Ascending aorta (tissue), 2 donors: Measurements from ENCODE around the gene NDEL1. TPM values are rescaled to one million over a fixed set of nuclear protein-coding genes. Genes with fewer than 3 reads are reported as not detected.
A peak's percentile ranks its signal among the peaks of the same experiment; 100 is the strongest.

Experiments
- DNase-seq, 2 donors: peaks; one replicate each; pipeline ENCODE4 v3.0.0-alpha.2; 2019; ENCODE audit warnings: low spot score in 2 of 2
- H3K27ac ChIP-seq, 2 donors: fragments of 200-600 bp; sonication (generic); one replicate each; pipeline ENCODE4 v1.5.1; 2016 to 2017; ENCODE audit warnings: mild to moderate bottlenecking in 1 of 2
- H3K27me3 ChIP-seq: fragments of 200-600 bp; sonication (generic); one replicate; pipeline ENCODE4 v1.5.1; 2017
- H3K36me3 ChIP-seq, 2 donors: fragments of 200-600 bp; sonication (generic); one replicate each; pipeline ENCODE4 v1.5.1; 2016
- H3K4me1 ChIP-seq, 2 donors: fragments of 200-600 bp; sonication (generic); one replicate each; pipeline ENCODE4 v1.5.1; 2016 to 2017; ENCODE audit warnings: mild to moderate bottlenecking in 1 of 2
- H3K4me3 ChIP-seq, 2 donors: fragments of 200-600 bp; sonication (generic); one replicate each; pipeline ENCODE4 v1.5.1; 2016 to 2017; ENCODE audit warnings: mild to moderate bottlenecking in 1 of 2
- H3K9me3 ChIP-seq, 2 donors: fragments of 200-600 bp; sonication (generic); one replicate each; pipeline ENCODE4 v1.5.1; 2016
- intact Hi-C: fragments of 100-400 bp; cut with DNase I; formaldehyde crosslinking; loops from one replicate; pipeline ENCODE4 v1.15.1; 2023
- total RNA-seq: library from RNA; depleted of rRNA; stranded (reverse); fragments of >200 nt; gene quantifications from one replicate; pipeline ENCODE4 v1.1.0, GENCODE V29; 2016
- TF ChIP-seq, protein P1 (sequence below), 3 experiments: fragments of 200-600 bp in 2 of 3; fragments of 450-650 bp in 1 of 3; sonication (generic) in 2 of 3; IDR thresholded peaks; one replicate each; pipeline ENCODE4 v1.5.1; 2016 to 2019; ENCODE audit warnings: antibody characterized with exemption in 3 of 3, mild to moderate bottlenecking in 1 of 3, moderate library complexity in 1 of 3

NDEL1 gene
- total RNA-seq, 1 donor from 2014 or later, result 103 TPM

DNA sequence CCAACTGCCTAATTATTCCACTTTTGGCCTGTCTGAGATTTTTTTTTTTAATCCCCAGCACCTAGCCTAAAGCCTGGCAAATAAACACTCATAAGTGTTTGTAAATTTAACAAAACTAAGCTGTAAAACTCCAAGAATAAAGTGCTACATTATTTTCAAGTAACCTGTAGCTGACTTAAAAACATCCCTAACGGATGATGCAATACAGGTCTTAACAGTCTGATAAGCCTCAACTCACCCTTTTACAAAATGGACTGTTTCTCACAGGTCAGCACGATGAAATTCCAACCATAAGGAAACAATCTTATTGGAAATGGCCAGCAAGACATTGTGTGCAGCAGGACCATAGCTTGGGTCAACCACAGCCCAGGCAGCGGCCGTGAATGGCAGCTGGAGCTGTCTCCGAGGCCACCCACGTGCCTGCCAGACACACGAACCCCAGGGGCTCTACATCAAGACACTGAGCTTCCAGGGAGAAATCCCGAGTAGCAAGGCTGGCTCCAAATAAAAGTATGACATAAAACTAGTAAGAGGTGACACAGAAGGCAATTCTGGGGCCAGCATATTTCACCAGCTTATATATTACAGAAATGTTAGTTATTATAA lies 58.9 kb downstream of the NDEL1 start:
- H3K27me3 ChIP-seq, result no peaks in the 10 kb centered on the region
- peak overlapping the region; percentile 29 to 41 for H3K27ac ChIP-seq
- intact Hi-C loops, result no loop called here
- H3K4me1 ChIP-seq, result no peaks in the 10 kb centered on the region
- no peaks in the 10 kb centered on the region for H3K9me3 ChIP-seq
- peak in 1 of 2 donors; percentile 54 for DNase-seq
- H3K36me3 ChIP-seq, result peaks cover 95 to 100% of the 10 kb centered on the region in 2 donors
- no peak overlapping the region for H3K4me3 ChIP-seq
- TF ChIP-seq, protein P1, sequence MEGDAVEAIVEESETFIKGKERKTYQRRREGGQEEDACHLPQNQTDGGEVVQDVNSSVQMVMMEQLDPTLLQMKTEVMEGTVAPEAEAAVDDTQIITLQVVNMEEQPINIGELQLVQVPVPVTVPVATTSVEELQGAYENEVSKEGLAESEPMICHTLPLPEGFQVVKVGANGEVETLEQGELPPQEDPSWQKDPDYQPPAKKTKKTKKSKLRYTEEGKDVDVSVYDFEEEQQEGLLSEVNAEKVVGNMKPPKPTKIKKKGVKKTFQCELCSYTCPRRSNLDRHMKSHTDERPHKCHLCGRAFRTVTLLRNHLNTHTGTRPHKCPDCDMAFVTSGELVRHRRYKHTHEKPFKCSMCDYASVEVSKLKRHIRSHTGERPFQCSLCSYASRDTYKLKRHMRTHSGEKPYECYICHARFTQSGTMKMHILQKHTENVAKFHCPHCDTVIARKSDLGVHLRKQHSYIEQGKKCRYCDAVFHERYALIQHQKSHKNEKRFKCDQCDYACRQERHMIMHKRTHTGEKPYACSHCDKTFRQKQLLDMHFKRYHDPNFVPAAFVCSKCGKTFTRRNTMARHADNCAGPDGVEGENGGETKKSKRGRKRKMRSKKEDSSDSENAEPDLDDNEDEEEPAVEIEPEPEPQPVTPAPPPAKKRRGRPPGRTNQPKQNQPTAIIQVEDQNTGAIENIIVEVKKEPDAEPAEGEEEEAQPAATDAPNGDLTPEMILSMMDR (IDR thresholded peaks at IDR 0.05), result no peak

DNA sequence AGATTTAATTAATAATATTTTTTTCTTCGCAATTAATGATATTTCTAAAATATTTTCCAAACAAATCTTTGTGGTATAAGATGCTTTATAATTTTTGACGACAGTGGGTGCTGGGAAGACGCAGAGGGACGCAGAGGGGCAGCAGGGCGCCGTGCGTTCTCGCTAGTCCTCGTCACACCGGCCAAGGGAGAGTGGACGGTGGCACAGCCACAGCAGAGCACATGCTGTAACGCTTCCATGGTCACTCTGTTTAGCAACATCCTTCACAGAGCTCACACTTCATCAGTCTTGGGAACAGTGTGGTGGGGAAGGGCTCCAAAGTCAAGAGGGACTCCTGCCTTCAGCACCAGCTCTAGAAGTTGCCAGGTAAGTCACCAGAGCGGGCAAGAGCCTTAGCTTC lies 60.4 kb downstream of the NDEL1 start:
- Histone ChIP-seq H3K27ac (peak overlapping the region in 1 of 2 donors; percentile 3), H3K4me3 (no peak overlapping the region), H3K4me1 (no peaks in the 10 kb centered on the region), H3K9me3 (no peaks in the 10 kb centered on the region), H3K36me3 (peaks cover 96 to 100% of the 10 kb centered on the region in 2 donors), H3K27me3 (no peaks in the 10 kb centered on the region)
- TF ChIP-seq, protein P1 (IDR thresholded peaks at IDR 0.05), result no peak
- peak in 1 of 2 donors; percentile 34 for DNase-seq
- intact Hi-C loops, result no loop called here

DNA sequence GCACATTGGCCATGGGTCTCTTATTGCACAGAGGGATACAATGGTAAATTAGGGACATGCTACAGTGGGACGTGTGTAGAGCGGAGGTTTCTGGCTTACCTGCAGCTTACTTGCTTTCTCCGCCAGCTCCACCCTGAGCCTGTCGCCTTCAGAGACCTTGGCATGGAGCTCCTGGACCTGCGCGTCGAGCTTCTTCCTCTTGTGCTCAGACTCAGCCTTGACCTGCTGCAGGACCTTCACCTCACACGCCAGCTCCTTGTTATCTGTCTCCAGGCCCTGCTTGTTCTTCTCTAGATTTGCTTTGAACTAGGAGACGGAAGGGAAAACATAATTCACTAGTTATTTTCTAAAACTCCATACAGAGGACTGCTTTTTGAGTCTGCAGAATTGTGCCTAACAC lies 63.5 kb downstream of the NDEL1 start:
- H3K4me1 ChIP-seq, result peaks cover 0 to 5% of the 10 kb centered on the region in 2 donors
- no peak overlapping the region for H3K27ac ChIP-seq
- H3K27me3 ChIP-seq, result no peaks in the 10 kb centered on the region
- peaks cover 71 to 96% of the 10 kb centered on the region in 2 donors for H3K36me3 ChIP-seq
- H3K4me3 ChIP-seq, result no peak overlapping the region
- DNase-seq, result peak in 1 of 2 donors; percentile 47
- TF ChIP-seq, protein P1 (IDR thresholded peaks at IDR 0.05), result no peak
- no peaks in the 10 kb centered on the region for H3K9me3 ChIP-seq
- intact Hi-C loops, result no loop called here

DNA sequence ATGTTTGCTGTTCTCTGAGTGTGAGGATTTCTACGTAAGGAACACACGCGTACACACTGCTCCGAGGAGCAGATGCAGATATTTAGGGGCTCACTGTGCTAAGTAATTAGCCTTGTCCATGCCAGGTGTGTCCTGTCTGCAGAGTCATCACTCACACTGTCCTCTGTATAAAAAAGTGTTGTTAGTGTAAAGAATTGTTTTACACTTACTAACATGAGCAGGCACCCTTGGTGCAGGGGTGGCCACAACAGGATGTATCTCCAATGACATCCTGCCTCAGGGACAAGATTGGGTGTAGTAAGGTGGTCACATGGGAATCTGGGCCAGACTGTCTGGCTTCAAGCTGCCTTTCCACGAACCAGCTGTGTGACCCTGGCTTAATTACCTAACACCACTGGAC lies 63.9 kb downstream of the NDEL1 start:
- H3K9me3 ChIP-seq, result no peaks in the 10 kb centered on the region
- intact Hi-C loops, result loop anchor here (5.0 kb wide), 2 partner anchors 68 to 248 kb away; no protein-coding TSS in a partner anchor
- peak overlapping the region; percentile 56 to 78 for H3K27ac ChIP-seq
- H3K27me3 ChIP-seq, result no peaks in the 10 kb centered on the region
- peaks cover 71 to 96% of the 10 kb centered on the region in 2 donors for H3K36me3 ChIP-seq
- H3K4me3 ChIP-seq, result no peak overlapping the region
- TF ChIP-seq, protein P1 (IDR thresholded peaks at IDR 0.05), result no peak
- H3K4me1 ChIP-seq, result peaks cover 0 to 8% of the 10 kb centered on the region in 2 donors
- DNase-seq, result peak in 1 of 2 donors; percentile 55

DNA sequence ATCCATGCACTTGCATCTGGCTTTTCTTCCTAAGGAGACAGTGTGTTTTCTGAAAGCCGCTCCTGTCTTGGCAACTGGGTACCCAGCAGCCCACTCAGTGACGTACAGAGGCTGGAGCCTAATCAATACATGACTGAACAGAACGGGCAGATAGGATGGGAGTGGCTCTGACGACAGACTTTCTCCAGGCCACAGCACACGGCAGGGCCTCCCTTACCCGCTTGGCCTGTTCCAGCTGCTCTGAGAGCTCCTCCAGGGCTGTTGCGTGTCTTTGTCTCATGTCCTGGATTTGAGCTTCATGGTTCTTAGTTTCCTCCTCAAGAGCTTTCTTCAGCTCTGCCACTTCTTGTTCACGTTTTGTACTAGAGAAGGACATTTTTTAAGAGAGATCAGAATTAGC lies 64.9 kb downstream of the NDEL1 start:
- Histone ChIP-seq H3K4me3 (no peak overlapping the region), H3K4me1 (peaks cover 0 to 9% of the 10 kb centered on the region in 2 donors), H3K9me3 (no peaks in the 10 kb centered on the region), H3K27ac (peak overlapping the region; percentile 56 to 78), H3K27me3 (no peaks in the 10 kb centered on the region), H3K36me3 (peaks cover 70 to 96% of the 10 kb centered on the region in 2 donors)
- intact Hi-C loops, result loop anchor here (5.0 kb wide), 2 partner anchors 67 to 247 kb away; no protein-coding TSS in a partner anchor
- TF ChIP-seq, protein P1 (IDR thresholded peaks at IDR 0.05), result no peak
- DNase-seq, result no peak
